Thyroid gland (tissue), 4 donors: ENCODE measurements around the gene GATAD2A.

Experiments
- POLR2A ChIP-seq, 2 donors: fragments of 450-650 bp; IDR thresholded peaks; one replicate each; pipeline ENCODE4 v1.6.1; 2017; ENCODE audit warnings: antibody characterized with exemption in 2 of 2, mild to moderate bottlenecking in 2 of 2, moderate library complexity in 1 of 2
- TF ChIP-seq, protein P1 (sequence below), 6 experiments: fragments of 200-600 bp in 3 of 6; fragments of 450-650 bp in 3 of 6; sonication (generic) in 3 of 6; IDR thresholded peaks; one replicate each; pipeline ENCODE4 v1.5.1; 2016 to 2019; ENCODE audit warnings: antibody characterized with exemption in 6 of 6, mild to moderate bottlenecking in 2 of 6, inconsistent platforms in 1 of 6, moderate library complexity in 1 of 6

DNA sequence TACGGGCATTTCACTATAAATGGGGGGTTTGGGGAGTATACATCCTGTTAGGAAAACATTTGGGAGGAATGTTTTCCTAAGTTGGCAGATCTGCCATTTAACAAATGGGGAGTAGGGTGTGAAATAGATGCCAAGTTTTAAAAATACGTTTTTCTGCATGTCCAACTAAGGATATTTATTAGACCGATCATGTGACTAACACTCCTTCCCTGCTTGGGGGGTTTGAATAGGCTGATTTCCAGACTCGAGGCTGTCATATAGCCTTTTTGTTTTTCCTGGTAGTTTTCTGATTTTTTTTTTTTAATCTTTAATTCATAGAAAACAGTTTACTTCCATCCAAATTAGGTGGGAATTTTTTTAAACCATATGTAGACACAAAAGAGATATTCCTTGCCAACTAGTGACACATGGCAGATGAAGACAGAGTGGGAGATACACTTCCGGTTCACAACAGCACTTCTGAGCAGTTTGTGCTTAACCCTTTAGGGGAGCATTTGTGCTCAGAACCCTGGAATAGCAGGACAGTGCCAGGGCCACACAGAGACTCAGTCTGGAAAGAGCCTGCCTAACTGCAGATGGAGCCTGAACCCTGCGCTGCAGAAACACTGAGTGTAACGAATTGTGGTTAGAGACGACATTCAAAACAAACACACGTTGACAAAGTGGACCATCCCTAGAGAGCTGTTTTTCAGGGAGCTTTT is 5.6 kb upstream of the GATAD2A start:
- TF ChIP-seq, protein P1, sequence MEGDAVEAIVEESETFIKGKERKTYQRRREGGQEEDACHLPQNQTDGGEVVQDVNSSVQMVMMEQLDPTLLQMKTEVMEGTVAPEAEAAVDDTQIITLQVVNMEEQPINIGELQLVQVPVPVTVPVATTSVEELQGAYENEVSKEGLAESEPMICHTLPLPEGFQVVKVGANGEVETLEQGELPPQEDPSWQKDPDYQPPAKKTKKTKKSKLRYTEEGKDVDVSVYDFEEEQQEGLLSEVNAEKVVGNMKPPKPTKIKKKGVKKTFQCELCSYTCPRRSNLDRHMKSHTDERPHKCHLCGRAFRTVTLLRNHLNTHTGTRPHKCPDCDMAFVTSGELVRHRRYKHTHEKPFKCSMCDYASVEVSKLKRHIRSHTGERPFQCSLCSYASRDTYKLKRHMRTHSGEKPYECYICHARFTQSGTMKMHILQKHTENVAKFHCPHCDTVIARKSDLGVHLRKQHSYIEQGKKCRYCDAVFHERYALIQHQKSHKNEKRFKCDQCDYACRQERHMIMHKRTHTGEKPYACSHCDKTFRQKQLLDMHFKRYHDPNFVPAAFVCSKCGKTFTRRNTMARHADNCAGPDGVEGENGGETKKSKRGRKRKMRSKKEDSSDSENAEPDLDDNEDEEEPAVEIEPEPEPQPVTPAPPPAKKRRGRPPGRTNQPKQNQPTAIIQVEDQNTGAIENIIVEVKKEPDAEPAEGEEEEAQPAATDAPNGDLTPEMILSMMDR (IDR thresholded peaks at IDR 0.05) = no peak
- no peak for TF ChIP-seq POLR2A (IDR thresholded peaks at IDR 0.05)
